Fibroblast of peridontal ligament (primary cell): ENCODE results near the gene IL1RL2.

Experiments used
- DNase-seq: peaks from one replicate; pipeline ENCODE4 v3.0.0-alpha.2; 2010; ENCODE audit errors: extremely low read depth

Gene IL1RL2

DNA sequence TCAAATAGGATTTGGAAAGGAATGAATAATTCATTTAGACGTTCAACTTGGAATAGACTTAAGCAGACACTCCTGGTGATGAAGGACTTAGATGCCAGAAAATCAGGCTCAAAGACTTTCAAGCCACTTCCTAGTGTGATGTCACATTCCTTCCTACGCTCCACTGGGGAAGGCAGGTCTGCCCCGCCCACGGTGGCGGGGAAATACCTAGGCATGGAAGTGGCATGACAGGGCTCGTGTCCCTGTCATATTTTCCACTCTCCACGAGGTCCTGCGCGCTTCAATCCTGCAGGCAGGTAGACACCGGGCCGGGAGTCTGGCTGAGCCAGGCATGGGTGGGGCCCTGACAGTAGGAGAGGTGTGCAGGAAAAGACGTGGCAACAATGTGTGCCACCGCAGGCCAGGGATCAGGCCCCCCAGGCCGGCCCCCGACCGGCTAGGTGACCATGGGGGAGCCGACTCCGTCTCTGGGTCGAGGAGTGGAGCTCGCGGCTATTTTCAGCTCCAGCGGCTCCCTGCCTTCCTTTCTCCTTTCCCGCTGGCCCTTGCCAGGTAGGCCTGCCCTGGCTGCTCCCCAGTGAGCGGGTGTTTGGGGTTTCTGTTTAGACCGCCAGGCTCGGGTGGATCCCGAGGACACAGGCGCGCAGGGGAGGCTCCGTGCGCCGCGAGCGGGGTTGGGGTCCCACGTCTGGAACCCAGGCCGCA lies at the start of gene IL1RL2:
IL1RL2 (plus strand) TSS at position 233 of the 705 bp plus-strand sequence. CDS start 845 bp downstream, outside the sequence.
- DNase-seq: no peak

DNA sequence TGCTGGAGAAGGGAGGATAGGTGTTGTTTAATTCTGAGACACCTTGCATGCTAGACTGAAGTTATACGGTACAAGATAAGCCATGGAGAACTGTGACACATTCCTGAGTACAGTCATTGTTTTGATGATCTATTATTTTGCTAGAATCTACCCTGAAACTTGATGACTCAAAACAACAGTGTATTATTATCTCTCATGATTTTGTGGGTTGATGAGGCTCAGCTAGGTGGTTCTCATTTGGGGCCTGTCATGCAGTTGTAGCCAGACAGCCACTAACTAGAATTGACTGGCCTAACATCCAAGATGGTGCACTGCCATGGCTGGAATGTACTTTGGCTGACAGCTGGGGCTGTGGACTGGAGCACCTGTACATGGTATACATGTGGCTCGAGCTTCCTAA lies 49.7 kb upstream of the IL1RL2 start:
- no peak for DNase-seq

DNA sequence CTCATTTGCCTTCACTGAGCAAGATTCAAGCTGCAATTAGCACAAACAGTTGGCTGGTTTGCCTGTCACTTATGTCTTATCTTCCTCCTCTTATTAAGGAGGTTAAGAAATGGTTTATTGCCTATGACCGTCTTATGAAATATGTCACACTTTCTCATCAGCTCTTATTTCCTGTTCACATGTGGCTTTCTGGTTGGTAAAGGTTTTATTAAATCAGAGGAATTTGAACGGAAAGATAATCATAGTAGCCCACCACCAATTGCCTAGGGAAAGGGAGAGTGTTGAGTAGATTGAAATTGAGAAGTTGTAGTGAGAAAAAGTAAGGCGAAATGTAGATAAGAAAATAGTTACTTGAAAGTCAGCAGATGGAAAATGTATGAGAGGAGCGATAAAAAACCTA lies 48.5 kb upstream of the IL1RL2 start:
- no peak for DNase-seq

DNA sequence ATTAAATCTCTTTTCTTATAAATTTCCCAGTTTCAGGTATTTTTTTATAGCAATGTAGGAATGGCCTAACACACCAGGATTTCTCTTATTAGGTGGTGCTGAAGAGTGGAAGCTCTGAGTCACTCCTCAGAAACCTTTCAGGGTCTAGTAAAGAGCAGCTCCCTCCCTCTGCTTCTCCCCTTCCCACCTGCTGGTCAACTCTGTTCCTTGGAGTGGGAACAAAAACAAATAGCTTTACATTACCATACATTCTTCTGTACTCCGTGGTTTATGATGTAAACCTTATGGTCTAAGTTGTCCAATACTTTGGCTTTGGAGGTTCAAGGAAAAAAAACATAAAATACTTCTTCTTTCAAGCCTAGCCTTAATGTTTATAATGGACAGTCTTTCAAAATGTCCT lies 47.0 kb upstream of the IL1RL2 start:
- DNase-seq: peak; percentile 45

DNA sequence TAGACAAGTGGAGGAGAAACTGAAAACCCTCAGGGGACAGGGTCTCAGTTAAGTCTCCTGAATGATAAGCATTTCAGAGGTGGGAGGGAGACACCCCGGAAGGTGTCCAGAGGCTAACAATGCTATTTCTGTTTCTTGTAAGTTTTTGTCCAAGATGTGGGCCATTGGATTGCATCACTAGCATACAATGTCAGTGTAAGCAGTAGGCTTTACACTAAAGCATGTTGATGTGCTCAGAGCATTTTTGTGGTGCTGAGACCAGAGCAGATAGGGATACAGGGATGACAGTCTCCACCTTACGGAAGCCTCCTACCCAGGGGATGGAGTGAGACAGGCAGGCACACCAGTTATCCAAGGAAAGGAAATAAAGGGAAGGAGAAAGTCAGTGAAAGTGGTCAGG lies 46.4 kb upstream of the IL1RL2 start:
- DNase-seq: peak; percentile 36

DNA sequence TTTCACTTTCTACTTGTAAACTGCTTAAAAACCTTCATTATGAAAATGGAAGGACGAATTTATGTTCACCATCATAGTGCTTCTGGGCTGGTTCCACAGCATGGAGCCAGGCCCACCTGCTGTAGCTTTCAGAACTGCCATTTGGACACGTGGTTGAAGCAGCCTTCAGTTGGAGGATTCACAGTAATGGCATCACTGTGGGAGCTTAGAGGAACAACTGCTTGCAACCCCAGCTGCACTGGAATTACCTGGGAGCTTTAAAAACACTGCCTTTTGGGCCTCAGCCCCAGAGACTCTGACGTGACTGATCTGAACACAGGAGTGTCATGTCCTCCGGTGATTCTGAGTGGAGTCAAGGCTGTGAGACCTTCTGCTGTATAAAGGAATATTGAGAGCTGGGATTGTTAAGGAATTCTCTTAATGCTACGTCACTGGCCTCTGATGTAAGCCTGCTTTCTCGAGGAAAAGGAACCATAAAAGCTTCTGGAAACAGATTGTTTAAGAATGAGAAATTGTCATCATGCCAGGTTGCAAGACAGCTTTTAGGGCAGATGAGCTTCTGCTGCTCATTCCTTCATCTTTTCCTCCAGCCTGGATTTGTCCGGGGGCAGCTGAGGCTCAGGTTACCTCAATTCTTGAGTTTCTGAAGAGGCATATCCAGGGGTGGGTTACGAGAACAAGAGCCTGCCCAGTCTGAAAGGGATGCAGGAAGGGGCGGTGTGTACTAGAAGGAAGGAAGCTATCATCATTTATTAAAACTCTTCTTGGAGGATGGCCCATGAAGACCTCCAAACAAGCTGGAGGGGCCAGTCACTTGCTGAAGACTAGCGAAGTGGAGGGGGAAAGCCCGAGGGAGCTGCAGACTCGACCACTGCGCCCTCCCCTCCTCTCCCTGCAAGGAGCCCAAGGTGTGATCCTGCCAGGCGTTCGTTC lies 45.5 kb upstream of the IL1RL2 start:
- peak; percentile 98 for DNase-seq

DNA sequence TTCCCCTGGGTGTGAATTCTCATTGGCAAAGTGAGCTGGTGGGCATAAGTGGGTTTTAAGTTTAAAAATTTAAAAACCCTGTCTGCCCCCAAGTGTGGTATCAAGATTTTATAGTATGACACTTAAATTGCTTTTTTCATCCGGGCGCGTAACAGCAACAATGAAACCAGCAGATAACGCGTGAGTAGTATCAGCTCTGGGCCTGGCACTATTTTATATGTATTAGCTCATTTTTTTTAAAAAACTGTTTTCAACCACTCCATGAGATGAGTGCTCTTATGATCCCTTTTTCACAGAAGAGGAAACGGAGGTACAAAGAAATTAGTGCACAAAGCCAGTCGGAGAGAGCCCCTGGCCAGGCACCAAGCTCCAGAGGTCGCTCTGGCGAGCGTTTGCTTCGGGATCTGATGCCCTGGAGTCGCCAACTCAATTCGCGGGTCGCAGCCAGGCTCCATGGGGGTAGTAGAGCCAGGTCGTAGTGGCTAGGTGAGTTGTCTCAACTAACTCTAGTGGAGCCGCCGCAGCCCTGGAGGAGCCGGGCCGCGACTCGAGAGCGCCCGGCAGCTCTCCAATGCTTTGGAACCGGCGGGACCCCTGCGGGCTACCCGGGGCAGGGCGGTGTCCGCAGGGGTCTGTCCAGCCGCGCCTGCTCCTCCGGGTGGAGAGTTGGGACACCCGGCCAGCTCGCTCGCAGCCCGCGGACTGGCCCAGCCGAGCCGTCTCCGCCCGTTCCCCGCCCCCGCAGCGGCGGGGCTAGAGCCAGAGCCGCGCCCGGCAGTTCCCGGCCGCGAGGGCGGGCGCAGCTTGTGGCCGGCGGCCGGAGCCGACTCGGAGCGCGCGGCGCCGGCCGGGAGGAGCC lies 44.6 kb upstream of the IL1RL2 start, which contains the start of gene IL1R1:
IL1R1 (plus strand) TSS at position 777 of the 859 bp plus-strand sequence. CDS start 14,979 bp downstream, outside the sequence.
- peak; percentile 69 for DNase-seq

DNA sequence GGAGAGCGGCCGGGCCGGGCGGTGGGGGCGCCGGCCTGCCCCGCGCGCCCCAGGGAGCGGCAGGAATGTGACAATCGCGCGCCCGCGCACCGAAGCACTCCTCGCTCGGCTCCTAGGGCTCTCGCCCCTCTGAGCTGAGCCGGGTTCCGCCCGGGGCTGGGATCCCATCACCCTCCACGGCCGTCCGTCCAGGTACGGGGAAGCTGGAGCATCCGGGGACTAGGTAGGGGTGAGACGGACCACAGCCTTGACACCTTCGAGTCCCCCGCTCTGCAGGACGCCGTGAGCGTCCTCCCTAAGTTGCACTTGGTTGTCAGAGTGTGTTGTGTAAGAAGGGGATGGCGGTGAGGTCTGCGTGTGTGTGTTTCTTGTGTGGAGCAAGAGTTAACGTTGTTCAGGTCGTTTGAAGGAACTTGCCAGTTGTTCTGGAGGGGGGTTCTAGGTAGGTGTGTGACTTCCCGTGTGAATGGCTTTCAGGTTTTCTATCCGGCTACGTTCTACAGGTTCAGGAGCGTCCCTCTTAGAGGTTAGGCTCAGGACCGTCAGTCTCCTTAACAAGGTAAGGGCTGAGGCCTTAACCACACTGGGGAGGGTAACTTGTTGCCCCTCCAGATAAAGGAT lies 43.9 kb upstream of the IL1RL2 start:
- DNase-seq: peak; percentile 68

DNA sequence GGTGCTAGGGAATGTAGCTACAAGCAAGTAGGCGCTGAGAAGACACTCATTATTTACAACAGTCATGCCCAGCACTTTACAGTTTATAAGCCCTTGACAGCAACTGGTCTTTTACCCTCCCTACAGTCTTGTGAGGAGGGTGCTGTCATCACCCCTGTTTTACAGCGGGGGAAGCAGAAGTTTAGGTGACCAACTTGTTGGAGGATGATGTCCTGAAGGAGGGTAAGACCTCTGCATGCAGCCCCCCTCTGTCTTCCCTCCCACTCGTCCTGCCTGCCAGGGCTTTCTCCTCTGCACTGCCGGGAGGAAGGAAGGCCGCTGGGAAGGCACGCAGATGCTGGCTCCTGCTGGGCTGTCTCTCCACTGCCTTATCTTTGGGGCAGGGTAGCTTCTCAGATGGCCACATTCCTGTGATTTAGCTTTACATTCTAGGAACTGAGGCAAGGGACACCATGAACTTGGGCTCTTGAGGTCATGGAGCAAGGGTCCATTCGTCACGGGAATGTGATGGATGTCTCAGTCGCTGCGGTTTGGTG lies 43.3 kb upstream of the IL1RL2 start:
- peak; percentile 55 for DNase-seq

DNA sequence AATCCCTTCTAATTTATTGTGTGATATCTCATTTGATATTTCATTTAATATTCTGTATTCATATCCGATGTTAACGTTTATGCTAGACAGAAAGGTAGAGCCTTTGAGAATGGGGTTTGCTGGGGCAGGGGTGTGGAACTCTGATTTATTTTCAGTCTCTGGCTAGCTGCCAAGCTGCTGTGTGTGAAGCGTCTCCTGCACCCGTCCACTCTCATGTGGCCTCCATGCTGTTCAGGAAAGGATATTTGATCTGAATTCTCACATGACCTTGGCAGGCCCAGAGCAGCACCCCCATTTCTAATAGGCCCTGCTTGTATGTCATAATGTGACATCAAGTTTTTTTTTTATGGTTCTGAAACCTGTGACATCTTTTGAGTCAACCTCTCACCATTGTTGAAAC lies 42.7 kb upstream of the IL1RL2 start:
- DNase-seq: peak; percentile 45

DNA sequence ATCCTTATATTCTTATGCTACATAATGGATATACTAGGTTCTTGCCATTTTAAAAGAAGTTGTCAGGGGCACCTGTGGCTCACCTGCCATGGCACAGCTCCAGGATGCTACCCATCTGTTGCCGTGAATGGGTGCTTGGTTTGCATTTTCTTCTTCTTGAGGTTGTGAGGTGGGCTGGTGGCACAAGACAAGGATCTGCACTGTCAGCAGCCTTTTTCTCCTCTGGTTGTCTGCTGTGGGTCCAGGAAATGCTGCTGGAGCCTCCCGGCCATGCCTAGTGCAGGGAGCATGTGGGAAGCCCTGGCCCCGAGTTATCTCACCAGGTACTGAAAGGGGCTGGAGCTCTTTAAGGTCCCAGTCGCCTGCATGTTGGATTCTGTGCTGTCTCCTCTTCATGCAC lies 41.7 kb upstream of the IL1RL2 start:
- no peak for DNase-seq

DNA sequence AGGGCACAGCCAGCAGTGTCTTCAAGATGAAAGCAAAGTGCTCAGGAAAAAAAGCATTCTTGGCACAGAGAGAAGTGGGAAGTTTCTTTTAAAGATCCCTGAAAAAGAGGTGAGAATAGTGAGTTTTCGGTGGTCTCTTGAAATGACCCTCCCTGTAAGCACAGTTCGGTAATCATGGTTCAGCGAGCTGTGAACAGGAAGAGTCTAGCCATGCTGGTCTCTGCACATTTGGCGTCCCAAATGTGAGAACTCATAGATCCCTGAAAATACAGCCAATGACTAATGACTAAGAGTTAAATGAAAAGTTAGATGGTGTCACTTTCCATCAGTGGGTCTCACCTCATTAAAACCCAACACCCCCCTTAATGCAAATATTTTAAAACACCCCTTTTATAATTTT lies 40.9 kb upstream of the IL1RL2 start:
- no peak for DNase-seq

DNA sequence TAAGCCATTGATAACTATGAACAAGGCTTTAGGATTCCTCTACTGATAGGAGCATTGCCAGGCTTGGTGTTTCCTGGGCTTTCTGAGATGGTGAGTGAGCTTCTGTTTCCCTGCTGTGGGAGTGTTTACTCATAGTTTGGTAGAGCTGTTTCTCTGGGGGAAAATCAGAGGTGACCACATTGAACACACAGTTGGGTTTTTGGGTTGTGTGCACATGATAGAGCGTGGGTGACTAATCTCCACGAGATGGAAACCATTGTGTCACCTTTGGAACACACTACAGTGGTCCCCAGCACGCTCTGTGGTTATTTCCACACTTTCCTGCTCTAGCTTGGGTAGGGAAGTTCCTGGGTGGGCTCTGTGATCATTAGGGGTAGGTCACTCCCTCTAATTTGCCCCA lies 38.9 kb upstream of the IL1RL2 start:
- DNase-seq: peak; percentile 46

DNA sequence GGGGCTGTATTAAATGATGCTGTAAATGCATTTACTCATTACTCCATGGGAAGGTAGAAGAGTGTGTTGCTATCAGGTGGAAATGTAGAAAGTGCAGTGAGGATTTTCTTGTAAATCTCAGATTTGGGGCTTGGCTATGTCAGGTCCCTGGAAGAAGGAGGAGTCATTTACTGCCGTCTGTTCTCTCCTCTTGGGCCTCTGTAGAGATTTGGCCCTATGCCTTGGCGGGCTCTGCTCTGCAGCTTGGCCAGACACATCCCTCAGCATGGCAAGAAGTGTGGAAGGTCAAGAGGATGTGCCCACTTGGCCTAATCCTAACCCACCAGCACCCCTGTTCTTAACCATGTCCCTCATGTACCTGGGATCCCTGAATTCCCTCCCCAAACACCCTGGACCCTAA lies 37.6 kb upstream of the IL1RL2 start:
- no peak for DNase-seq

DNA sequence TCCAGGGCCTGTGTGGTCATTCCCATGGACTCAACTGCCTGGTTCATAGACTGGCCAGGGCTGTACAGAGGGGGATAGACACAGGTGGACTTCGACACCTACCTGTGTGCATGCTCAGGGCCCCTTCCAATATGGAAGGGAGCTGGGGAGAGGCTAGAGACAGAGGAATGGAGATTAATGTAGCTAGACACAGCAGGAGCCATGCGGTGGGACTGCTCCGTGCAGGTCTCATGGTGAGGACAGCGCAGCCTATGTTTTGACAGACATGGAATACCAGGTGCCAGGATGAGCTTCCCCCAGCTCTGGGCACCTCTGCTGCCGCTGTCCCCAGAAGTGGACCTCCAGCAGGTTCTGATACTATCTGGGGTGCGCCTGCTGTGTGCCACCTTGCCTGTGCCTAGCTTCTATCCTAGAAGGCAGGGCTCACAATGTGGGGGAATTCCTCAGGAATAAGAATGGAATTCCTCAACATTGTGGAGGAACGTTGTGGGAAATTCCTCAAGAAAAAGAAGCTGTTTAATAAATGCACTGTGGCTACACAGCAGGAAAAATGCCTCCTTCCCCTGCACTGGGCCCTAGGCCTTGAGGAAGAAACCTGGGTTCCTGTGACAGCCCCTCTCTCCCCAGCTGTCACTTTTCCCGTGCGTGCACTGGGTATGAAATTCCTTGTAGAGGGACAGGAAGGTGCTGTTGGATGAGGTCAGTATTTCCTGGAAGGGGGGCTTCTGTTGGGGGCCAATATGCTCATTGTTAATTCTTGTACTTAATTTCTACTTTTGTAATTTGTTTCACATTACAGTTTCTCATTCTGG lies 37.0 kb upstream of the IL1RL2 start:
- no peak for DNase-seq

DNA sequence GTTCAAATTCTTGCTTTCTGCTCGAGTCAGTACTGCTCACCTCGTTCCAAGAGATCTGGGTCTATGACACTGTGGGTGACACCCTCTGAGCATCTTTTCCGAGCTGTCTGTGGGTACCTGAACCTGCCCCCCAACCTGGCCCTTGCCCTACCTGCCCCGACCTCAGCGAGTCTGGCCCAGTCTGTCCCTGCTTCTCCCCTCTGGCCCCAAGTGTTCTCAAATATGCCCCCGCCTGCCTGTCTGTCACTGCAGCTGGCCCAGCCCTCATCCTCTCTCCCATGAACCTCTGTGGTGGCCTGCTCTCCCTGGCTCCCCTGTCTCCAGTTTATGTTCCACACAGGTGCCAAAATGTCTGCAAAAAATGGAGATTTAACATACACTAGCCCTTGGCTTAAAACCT lies 32.5 kb upstream of the IL1RL2 start:
- DNase-seq: no peak

DNA sequence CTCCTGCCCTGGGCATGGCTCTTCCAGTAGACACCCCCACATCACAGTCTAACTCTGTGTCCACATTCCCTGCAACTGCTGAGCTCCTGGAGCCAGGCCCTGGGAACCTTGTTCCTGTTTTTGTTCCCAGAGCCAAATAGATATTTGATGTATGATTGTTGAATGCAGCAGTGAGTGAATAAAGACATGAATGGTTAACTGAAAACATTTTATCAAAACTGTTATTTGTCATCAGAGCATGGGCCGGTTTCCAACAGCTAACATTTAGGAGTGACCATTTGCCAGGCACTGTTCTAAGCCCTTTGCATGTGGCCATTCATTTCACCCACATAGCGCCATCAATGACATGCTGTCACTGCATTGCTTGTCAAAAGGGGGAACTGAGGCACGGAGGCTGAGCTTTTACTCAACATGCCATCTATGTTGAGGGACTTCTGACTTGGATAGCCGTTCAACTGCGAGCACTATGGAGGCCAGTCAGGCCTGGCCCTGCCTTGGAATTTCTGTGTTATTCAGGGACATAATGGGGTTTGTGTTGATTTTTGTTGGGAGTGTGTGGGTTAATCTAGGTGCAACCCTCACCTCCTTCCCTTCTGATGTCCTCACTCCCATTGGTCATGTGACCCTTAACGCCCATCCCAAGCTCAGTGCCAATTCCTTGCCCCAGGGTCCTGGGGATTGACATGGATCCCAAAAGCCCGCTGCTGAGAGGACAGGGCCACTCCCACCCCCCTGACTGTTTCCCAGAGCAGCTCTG lies 31.7 kb upstream of the IL1RL2 start:
- DNase-seq: no peak

DNA sequence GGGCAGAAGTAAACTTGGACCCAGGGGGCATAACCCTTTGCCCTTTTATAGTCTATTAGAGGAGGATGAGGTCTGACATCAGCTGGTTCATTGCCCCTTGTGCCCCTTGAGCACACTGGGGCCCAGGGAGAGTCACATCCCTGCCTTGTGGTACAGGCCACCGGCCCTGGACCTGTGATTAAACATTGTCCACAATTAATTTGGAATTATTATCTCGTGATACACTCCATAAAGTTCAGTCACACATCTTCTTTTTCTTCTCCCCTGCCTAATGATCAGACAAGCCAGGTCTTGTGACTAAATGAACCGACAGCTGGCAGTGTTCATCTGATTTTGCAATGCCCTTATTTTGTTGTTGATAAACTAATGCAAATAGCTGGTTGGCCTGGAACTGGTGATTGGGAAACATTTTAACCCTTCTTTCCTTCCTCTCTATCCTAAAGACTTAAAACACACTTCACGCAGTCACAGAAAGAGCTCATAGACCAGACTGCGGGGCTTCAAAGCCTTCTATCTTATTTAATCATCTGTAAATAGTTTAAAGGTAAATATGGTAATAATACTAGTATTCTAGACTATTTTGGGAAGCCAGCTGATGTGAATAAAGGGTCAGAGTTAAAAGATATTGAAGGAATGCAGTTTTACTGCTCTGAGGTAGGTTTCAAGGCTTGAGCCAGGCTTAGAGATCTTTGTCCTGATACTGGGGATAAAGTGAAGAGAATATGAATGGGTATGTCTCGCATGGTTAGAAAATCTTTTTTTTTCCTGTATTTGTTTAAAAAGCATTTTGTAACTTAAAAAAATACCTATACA lies 30.9 kb upstream of the IL1RL2 start:
- DNase-seq: peak; percentile 79
